CD4-positive, alpha-beta T cell treated with Interleukin-4 for 1 hour (primary cell): Measurements from ENCODE around the gene MAP10.
"Not testable (repeated sequence)": the region's sequence is repeated elsewhere in the genome, so short reads cannot be mapped to it uniquely, and the experiment has no call there.

ENCODE experiments used
- DNase-seq, 2 donors: peaks; one replicate each; pipeline ENCODE4 v3.0.0-alpha.2; 2020 to 2022

MAP10 gene

DNA sequence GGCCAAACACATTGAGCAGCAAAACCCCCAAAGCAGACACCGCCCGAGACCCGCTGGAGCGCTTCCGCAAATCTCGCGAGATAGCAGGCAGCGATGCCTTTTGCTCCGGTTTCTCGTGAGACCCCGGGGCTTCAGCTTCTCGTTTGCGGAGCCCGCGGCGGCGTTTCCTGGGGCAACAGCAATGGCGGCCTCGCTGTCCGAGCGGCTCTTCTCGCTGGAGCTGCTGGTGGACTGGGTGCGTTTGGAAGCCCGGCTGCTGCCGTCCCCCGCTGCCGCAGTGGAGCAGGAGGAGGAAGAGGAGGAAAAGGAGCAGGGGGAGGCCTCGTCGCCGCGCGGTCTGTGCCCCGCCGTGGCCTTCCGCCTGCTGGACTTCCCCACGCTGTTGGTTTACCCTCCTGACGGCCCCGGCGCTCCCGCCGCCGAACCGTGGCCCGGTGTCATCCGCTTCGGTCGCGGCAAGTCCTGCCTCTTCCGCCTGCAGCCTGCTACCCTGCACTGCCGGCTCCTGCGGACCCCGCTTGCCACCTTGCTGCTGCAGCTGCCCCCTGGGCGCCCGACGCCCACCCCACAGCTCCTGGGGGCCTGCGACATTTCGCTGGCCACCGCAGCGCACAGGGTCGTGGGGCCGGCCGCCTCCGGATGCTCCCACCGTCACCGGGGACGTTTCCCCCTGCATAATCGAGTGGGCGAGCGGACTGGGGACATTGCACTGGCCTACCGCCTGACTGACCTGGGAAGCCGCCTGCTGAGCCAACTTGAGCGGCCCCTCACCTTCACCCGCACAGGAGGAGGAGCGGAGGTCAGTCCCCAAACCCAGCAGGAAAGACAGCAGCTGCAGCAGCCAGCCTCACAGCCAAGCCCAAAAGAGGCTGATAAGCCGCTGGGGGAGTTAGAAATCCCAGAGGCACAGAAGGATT, at the start of gene MAP10:
Gene MAP10, plus strand, starts transcription at position 148 of the 917 bp plus-strand sequence. Its CDS starts 34 bp downstream, at position 182.
- DNase-seq = peak; percentile 78 to 85

DNA sequence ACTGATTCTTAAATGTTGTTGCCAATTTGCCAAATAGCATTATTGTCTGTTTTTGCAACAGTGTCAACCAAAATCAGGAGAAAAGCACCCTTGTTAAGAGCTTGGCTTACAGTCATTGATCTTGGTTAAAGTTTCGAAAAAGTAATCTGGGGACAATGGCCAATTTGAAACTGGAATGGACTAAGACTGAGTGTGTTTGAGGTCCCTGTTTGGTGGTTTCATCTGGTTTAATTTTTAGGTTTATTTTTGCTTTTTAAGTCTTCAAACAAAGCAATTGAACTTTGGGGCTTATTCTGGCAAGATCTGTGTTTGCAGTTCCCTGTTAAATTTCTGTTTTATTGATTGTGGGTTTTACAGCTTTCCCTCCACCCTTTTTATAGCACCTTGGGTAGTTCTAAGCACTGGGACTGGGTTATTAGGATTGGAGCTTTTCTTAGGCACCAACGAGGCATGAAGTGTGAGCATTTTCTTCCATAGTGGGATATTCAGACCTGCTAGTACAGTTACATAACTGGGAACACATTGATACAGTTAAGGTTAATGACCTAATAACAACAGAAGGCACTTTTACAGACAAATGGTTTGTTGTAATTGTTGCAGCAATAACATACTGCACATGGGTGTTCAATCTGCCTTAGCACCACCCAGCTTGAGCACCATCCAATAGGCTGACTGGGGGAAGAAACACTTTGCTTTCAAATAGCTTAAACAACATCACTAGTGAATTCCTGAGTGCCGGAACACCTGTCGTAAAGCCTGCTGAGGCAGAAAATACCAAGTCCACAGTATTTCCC, 40.6 kb upstream of the MAP10 start:
- no peak for DNase-seq

- no peak for DNase-seq
These were observed 39.7 kb upstream of the MAP10 start for GRCh38 chr1:232765542-232765941.

DNA sequence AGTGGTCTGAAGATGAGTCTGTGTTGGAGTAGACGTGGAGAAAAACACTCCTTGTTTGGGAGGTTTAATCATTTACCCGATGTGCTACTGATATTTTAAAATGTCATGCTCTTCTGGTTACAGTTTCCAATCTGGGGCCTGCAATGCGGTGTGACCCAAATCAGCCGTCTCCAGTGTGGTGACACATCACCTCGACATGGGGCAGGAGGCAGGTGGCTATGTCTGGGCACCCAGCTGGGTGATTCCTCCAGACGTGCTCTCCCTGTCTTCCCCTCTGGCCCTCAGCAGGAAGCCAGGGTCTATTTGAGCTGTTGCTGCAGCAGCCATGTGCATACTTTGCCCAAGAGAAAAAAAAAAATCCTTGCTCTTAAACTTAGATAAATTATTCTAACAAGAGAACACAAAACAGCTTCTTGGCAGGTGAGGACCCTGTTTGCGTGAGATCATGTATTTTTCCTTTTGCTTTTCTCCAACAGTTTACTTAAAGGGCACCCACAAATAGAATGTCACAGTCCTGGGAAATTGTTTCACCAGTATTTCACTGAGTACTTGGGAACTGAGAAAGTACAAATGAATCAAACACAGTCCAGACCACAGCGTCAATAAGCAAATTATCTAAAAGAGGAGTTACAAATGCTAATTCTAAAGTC, 38.9 kb upstream of the MAP10 start:
- DNase-seq = no peak

GRCh38 chr1:232766904-232767303, 38.3 kb upstream of the MAP10 start:
- DNase-seq = no peak

DNA sequence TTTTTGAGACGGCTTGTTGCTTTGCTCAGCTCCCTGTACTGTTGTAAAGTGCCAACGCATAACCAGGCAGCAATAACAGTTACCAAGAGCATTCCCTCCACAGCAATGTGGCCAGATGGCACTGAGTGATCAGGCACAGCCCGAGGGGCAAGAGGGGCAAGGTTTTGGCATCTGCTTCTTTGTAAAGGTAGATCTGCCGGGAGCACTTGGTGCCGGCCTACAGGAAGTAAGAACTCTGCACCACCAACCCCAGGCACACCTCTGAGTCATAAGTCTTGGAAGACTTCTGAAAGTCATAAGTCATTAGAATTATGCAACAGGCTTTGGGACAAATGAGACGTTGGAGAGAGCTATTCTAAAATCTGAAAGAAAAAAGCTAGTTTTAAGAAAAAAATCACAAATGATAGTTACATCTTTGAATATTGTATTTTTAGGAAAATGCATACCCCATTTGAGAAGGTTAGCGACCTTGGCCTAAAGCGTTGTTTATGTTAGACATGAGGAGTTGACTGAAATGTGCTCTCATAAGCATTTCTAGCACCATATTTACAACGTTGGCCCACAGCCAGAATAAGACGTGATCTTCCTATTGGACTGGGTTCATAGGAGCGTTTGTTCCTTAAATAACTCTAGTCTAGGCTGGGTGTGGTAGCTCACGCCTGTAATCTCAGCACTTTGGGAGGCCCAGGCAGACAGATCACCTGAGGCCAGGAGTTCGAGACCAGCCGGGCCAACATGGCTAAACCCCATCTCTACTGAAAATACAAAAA, 37.7 kb upstream of the MAP10 start:
- peak in 1 of 2 donors; percentile 26 for DNase-seq

DNA sequence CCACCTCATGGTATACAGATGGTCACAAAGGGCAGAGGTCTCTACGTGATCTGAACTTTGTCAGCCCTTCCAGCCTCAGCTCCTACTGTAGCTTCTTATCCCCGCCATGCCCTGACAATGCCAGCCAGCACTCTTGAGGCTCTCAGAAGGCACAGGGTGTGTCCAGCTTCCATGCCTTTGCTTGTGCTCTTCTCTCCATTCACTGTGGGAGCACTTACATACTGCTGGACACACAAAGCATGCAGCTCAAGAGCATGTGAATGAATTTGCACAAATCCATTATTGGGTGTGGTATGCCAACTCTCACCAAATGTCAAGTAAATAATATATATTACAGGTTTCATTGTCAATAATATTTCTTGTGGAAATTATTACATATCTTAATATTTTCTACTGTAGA, 36.4 kb upstream of the MAP10 start:
- no peak for DNase-seq

DNA sequence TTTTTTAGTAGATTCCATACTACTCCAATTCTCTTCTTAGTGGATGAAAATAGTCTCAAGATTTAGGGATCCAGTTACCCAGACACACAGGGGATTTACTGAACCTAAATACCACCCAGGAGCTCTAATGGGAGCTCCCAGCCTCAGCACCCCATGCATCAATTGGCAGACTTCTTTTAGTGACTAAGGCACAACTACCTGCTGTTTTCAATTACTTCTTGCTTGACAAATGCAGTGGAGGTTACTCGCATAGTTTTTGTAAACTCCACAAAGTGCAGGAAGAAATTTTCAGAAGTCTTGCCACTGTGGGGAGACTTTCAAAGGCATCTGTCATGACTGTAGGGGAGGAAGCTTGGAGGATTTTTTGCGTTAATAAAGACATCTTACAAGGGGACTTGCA, 35.5 kb upstream of the MAP10 start:
- no peak for DNase-seq

GRCh38 chr1:232773752-232774151, 31.5 kb upstream of the MAP10 start:
- DNase-seq = no peak

GRCh38 chr1:232776526-232777106, 28.6 kb upstream of the MAP10 start:
- no peak for DNase-seq

- DNase-seq = no peak
These were observed 24.9 kb upstream of the MAP10 start for GRCh38 chr1:232780354-232780753.

- no peak for DNase-seq
These were observed 20.4 kb upstream of the MAP10 start for GRCh38 chr1:232784794-232785193.

GRCh38 chr1:232785630-232786029, 19.6 kb upstream of the MAP10 start:
- not testable (repeated sequence) for DNase-seq

DNA sequence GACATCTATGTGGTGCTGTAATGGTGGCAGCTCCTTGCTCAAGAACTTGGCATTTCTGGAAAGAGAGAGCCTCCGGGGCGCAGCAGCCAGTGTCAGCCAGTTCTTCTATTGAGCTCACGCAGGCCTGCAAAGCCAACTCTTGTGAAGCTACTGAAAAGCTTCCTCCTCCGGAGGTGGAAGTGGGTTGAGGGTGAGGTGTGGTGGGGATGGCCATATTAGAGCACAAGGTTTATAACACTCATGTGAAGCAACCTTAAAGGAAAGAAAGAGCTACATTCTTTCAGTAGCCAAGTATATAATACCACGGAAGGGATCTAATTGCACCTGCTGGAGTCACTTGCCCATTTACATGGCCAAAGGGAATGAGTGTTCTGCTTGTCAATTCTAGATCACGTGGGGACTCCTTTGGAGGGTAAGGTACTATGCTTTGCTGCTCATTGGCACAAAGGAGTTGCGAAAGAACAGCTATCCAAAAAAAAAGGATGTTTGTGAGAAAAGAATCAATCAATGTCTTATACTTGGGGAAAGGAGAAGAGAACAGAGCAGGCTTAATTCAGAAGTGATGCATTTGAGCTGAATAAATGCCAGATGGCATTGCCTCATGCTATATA, 18.3 kb upstream of the MAP10 start:
- DNase-seq = no peak

- no peak for DNase-seq
These were observed 16.9 kb upstream of the MAP10 start for GRCh38 chr1:232788235-232788872.

DNA sequence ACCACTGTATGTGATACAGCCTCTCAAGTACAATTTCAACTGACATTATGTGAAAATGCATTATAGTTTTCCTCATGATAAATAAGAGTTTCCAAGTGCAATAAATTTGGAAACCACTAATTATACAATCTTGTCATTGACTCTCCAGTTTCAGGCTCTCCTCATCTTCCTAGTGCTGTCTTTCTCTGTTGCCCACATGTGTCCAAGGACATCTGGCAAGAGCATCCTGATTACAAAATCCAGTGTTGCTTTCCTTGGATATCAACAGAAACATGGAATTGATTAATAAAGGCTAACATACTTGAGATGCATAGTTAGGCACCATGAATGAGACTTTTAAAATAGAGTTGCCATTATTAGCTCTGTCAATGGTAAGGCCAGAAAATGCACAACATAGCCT, 15.6 kb upstream of the MAP10 start:
- DNase-seq = no peak

DNA sequence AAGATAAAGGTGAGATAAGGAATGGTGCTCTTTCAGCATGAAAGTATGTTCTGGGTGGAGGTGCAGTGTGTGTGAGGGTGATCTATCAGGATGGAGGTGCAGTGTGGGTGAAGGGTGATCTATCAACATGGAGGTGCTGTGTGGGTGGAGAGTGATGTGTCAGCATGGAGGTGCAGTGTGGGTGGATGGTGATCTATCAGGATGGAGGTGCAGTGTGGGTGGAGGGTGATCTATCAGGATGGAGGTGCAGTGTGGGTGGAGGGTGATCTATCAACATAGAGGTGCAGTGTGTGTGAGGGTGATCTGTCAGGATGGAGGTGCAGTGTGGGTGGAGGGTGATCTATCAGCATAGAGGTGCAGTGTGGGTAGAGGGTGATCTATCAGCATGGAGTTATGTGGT, 12.3 kb upstream of the MAP10 start:
- DNase-seq = no peak

- DNase-seq = peak in 1 of 2 donors; percentile 13
These were observed 11.3 kb upstream of the MAP10 start for GRCh38 chr1:232793944-232794343.

DNA sequence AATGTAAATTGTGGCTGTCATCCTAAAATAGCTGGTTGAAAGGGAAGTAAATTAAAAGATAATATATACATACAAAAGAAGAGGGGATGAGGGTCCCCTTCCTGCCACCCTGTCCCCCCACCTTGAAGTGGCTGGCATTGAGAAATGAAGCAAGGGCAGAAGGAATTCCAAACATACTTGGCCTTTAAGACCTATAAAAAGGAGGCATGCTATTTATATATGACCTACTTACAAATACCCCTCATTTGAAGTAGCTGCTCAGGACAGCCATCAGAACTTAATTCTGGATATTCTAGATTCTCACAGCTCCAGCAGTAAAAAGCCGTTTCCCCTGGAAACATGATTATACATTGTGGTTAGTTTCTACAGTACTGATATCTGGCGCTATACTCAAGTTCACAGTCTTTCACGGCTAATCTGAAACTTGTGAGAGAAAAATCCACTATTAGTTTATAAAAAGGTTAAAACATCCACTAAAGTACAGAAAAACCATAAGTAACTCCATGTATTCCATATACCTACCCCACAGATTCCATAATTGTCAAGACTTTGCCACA, 9.6 kb upstream of the MAP10 start:
- DNase-seq = no peak

DNA sequence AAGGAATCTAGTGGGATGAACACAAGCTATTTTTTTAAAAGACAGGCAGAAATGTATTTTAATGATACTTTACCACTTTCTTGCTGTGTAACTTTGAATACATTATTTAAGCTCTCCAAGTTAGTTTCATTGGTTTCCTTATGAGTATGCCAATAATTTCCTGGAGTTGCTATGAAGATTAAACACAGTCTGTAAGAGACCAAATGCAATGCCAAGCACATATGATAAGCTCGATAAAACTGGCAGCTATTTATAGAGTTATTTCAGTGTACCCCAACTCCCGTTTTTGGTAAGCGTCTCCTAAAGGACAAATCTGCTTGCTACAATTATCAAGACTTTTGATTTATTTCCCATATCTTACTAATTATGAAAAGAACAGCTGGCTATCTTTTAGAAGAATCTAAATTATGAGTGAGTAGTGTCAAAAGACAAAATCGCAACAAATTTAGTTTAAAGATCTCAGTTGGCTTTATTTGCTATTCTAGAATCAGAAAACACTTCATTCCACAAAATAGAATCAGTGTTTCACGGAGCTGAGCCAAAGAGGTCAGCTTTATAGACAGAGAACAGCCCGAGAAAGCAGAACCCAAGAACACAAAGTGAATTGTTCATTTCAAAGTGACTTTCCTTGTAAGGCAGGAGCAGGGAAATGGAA, 7.2 kb upstream of the MAP10 start:
- no peak for DNase-seq
